ENCODE results near the gene GRAPL. TPM values are rescaled to one million over a fixed set of nuclear protein-coding genes. Genes with fewer than 3 reads are reported as not detected.
"Not testable (repeated sequence)": the region's sequence is repeated elsewhere in the genome, so short reads cannot be mapped to it uniquely, and the experiment has no call there.

Gene GRAPL
- total and polyA plus RNA-seq, 2 donors (not counting 1 experiment from before 2014, with no cell fraction given): 84.5 to 181 TPM

DNA sequence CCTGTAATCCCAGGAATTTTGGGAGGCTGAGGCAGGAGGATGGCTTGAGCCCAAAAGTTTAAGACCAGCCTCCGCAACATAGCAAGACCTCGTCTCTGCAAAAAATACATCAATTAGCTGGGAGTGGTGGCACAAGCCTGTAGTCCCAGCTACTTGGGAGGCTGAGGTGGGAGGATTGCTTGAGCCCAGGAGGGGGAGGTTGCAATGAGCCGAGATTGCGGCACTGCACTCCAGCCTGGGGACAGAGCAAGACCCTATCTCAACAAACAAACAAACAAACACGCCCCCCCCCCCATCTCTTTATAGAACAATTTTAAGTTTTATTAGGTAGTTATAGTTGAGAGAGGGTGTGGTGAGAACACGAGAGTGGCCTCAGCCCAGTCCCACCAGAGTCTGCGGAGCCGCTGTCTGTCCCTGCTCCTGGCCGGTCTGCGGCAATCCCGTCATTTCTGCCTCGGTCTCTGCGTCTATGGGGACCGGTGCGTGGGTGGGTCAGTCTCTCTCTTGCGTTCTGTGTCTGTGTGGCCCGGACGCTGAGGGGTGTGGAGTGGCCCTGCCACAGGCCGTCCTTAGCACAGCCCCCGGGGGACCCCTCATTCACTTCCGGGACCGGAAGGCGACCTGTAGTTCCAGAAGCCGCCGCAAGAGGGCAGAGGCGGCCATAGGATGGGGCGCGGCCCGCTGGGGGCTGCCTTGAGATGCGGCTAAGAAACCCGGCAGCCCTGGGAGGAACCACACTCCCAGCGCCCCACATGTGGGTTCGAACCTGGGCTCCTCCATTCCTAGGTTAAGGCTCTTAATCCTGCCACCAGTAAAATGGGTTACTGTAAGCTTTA is 53.9 kb downstream of the GRAPL start:
- H3K4me1 Mint-ChIP-seq; intact Hi-C loops (cut with micrococcal nuclease): not testable (repeated sequence)
- WGBS (ENCODE audit: insufficient coverage): no CpG with 5 or more reads among the region's 33 CpGs

DNA sequence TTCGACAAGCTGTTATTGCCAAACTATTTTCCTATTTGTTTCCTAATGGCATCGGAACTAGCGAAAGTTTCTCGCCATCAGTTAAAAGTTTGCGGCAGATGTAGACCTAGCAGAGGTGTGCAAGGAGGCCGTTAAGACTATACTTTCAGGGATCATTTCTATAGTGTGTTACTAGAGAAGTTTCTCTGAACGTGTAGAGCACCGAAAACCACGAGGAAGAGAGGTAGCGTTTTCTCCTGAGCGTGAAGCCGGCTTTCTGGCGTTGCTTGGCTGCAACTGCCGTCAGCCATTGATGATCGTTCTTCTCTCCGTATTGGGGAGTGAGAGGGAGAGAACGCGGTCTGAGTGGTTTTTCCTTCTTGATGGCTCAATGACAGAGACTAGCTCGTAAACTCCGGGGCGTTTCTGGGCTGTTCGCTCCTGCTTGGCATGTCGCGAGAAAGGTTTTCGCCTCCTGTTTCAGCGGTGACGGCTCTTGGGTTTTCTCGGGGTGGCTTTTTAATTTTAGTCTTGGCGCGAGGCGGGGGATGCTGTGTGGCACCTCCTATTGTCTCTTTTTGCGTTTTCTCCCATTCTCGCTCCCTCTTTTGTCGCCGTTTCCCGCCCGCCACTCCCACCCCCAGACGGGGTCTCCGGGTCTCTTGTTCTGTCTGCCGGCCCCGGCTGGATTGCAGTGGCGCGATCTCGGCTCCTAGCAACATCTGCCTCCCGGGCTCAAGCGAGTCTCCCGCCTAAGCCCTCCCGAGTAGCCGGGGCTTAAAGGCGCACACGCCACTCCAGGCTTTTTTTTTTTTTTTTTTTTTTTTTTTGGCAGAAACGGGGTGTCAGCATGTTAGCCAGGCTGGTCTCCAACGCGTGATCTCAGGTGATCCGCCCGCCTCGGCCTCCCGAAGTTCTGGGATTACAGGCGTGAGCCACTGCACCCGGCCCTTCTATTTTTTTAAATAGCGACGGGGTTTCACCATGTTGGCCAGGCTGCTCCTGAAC is 60.8 kb downstream of the GRAPL start:
- H3K79me2 ChIP-seq (ENCODE audit: control insufficient read depth, insufficient read depth, low read length); H3K4me3 Mint-ChIP-seq; H3K9me3 Mint-ChIP-seq (ENCODE audit: insufficient read depth); H3K4me3 ChIP-seq (ENCODE audit: control extremely low read depth in 1 of 5, extremely low read depth in 1 of 5, insufficient read depth in 1 of 5, low read depth in 2 of 5, low read length in 4 of 5); H3K4me1 ChIP-seq (ENCODE audit: control insufficient read depth in 2 of 2, insufficient read depth in 2 of 2, low read length in 2 of 2); H2AFZ ChIP-seq (ENCODE audit: insufficient read depth, low read depth, low read length, poor library complexity, severe bottlenecking); H3K27ac ChIP-seq (ENCODE audit: low read length in 2 of 2); DNase-seq; H3K27ac Mint-ChIP-seq; intact Hi-C loops (cut with micrococcal nuclease); H3K9ac ChIP-seq (ENCODE audit: low read length); H3K4me2 ChIP-seq (replicated peaks; ENCODE audit: low read depth, low read length, poor library complexity, severe bottlenecking); H3K27me3 Mint-ChIP-seq; CTCF ChIA-PET; H3K27me3 ChIP-seq (replicated peaks in 1 of 4; ENCODE audit: control extremely low read depth in 1 of 4, control insufficient read depth in 3 of 4, insufficient read depth in 4 of 4, low read length in 3 of 4); POLR2A ChIA-PET; H3K36me3 ChIP-seq (replicated peaks in 1 of 2; ENCODE audit: control extremely low read depth in 1 of 2, control insufficient read depth in 1 of 2, extremely low read depth in 1 of 2, insufficient read depth in 2 of 2, low read length in 1 of 2); H3K4me1 Mint-ChIP-seq; H4K20me1 ChIP-seq (ENCODE audit: control insufficient read depth, insufficient read depth, low read length, poor library complexity, severe bottlenecking); H3K9me3 ChIP-seq (ENCODE audit: control extremely low read depth in 1 of 3, control insufficient read depth in 2 of 3, insufficient read depth in 1 of 3, low read length in 2 of 3): not testable (repeated sequence)
- ATAC-seq (ENCODE audit: low read depth): peak; percentile 31
- WGBS (ENCODE audit: insufficient coverage): no CpG with 5 or more reads among the region's 62 CpGs

More for the DNA sequence above, 53.9 kb downstream of the GRAPL start:
- H3K27me3 Mint-ChIP-seq; H3K4me2 ChIP-seq (replicated peaks; ENCODE audit: low read depth, low read length, poor library complexity, severe bottlenecking); H3K9me3 Mint-ChIP-seq (ENCODE audit: insufficient read depth); H3K4me1 ChIP-seq (ENCODE audit: control insufficient read depth in 2 of 2, insufficient read depth in 2 of 2, low read length in 2 of 2); H3K4me3 Mint-ChIP-seq; H4K20me1 ChIP-seq (ENCODE audit: control insufficient read depth, insufficient read depth, low read length, poor library complexity, severe bottlenecking); H2AFZ ChIP-seq (ENCODE audit: insufficient read depth, low read depth, low read length, poor library complexity, severe bottlenecking); H3K36me3 ChIP-seq (replicated peaks in 1 of 2; ENCODE audit: control extremely low read depth in 1 of 2, control insufficient read depth in 1 of 2, extremely low read depth in 1 of 2, insufficient read depth in 2 of 2, low read length in 1 of 2); H3K27ac ChIP-seq (ENCODE audit: low read length in 2 of 2); H3K27ac Mint-ChIP-seq; H3K9me3 ChIP-seq (ENCODE audit: control extremely low read depth in 1 of 3, control insufficient read depth in 2 of 3, insufficient read depth in 1 of 3, low read length in 2 of 3); DNase-seq; H3K27me3 ChIP-seq (replicated peaks in 1 of 4; ENCODE audit: control extremely low read depth in 1 of 4, control insufficient read depth in 3 of 4, insufficient read depth in 4 of 4, low read length in 3 of 4); H3K4me3 ChIP-seq (ENCODE audit: control extremely low read depth in 1 of 5, extremely low read depth in 1 of 5, insufficient read depth in 1 of 5, low read depth in 2 of 5, low read length in 4 of 5); H3K9ac ChIP-seq (ENCODE audit: low read length); H3K79me2 ChIP-seq (ENCODE audit: control insufficient read depth, insufficient read depth, low read length); POLR2A ChIA-PET; CTCF ChIA-PET: not testable (repeated sequence)
- ATAC-seq (ENCODE audit: low read depth): peak; percentile 100

DNA sequence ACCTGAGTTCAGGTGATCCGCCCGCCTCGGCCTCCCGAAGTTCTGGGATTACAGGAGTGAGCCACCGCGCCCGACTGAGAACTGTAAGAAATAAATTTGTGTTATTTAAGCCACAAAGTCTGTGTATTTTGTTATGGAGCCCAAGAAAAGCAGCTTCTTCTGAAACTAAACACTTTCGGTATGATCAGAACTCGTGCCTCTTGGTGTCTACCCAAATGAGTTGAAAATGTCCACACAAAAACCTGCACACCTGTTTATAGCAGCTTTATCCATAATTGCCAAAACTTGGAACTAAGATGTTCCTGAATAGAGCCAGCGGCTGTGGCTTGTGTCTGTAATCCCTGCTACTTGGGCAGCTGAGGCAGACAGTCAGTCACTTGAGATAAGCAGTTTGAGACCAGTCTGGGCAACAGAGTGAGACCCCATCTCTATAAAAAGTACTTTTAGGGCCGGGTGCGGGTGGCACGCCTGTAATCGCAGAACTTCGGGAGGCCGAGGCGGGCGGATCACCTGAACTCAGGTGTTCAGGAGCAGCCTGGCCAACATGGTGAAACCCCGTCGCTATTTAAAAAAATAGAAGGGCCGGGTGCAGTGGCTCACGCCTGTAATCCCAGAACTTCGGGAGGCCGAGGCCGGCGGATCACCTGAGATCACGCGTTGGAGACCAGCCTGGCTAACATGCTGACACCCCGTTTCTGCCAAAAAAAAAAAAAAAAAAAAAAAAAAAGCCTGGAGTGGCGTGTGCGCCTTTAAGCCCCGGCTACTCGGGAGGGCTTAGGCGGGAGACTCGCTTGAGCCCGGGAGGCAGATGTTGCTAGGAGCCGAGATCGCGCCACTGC is 61.7 kb downstream of the GRAPL start:
- H3K4me3 ChIP-seq (ENCODE audit: control extremely low read depth in 1 of 5, extremely low read depth in 1 of 5, insufficient read depth in 1 of 5, low read depth in 2 of 5, low read length in 4 of 5); H3K9ac ChIP-seq (ENCODE audit: low read length); H4K20me1 ChIP-seq (ENCODE audit: control insufficient read depth, insufficient read depth, low read length, poor library complexity, severe bottlenecking); H3K27me3 ChIP-seq (replicated peaks in 1 of 4; ENCODE audit: control extremely low read depth in 1 of 4, control insufficient read depth in 3 of 4, insufficient read depth in 4 of 4, low read length in 3 of 4); H3K27ac ChIP-seq (ENCODE audit: low read length in 2 of 2); H3K9me3 ChIP-seq (ENCODE audit: control extremely low read depth in 1 of 3, control insufficient read depth in 2 of 3, insufficient read depth in 1 of 3, low read length in 2 of 3); H3K27ac Mint-ChIP-seq; DNase-seq; CTCF ChIA-PET; intact Hi-C loops (cut with micrococcal nuclease); H3K4me3 Mint-ChIP-seq; H2AFZ ChIP-seq (ENCODE audit: insufficient read depth, low read depth, low read length, poor library complexity, severe bottlenecking); POLR2A ChIA-PET; H3K4me1 ChIP-seq (ENCODE audit: control insufficient read depth in 2 of 2, insufficient read depth in 2 of 2, low read length in 2 of 2); H3K9me3 Mint-ChIP-seq (ENCODE audit: insufficient read depth); H3K36me3 ChIP-seq (replicated peaks in 1 of 2; ENCODE audit: control extremely low read depth in 1 of 2, control insufficient read depth in 1 of 2, extremely low read depth in 1 of 2, insufficient read depth in 2 of 2, low read length in 1 of 2); H3K79me2 ChIP-seq (ENCODE audit: control insufficient read depth, insufficient read depth, low read length); H3K27me3 Mint-ChIP-seq; H3K4me1 Mint-ChIP-seq; H3K4me2 ChIP-seq (replicated peaks; ENCODE audit: low read depth, low read length, poor library complexity, severe bottlenecking): not testable (repeated sequence)
- peak; percentile 66 for ATAC-seq (ENCODE audit: low read depth)
- whole genome bisulfite sequencing (ENCODE audit: insufficient coverage): no CpG with 5 or more reads among the region's 39 CpGs
